Neural crest cell (in vitro differentiated cells): ENCODE measurements around the gene CPNE7. TPM values are rescaled to one million over a fixed set of nuclear protein-coding genes. Genes with fewer than 3 reads are reported as not detected.

Source experiments
- DNase-seq: peaks from one replicate; pipeline ENCODE4 v3.0.0; 2021; ENCODE audit warnings: low read depth, mixed read lengths, low spot score
- H3K27ac Mint-ChIP-seq: one replicate; pipeline ENCODE4 v1.8.0; 2021; ENCODE audit warnings: mild to moderate bottlenecking, mixed read lengths; ENCODE audit not compliant: unreplicated experiment
- H3K27me3 Mint-ChIP-seq: 2 replicates; pipeline ENCODE4 v1.8.0; 2021; ENCODE audit warnings: low read depth, mild to moderate bottlenecking, mixed read lengths
- H3K36me3 Mint-ChIP-seq: 2 replicates; pipeline ENCODE4 v1.8.0; 2021; ENCODE audit warnings: low read depth, mild to moderate bottlenecking, mixed read lengths
- H3K4me1 Mint-ChIP-seq: 2 replicates; pipeline ENCODE4 v1.8.0; 2021; ENCODE audit warnings: mixed read lengths
- H3K4me3 Mint-ChIP-seq: one replicate; pipeline ENCODE4 v1.8.0; 2021; ENCODE audit warnings: mild to moderate bottlenecking, mixed read lengths
- H3K9me3 Mint-ChIP-seq: 2 replicates; pipeline ENCODE4 v1.8.0; 2021; ENCODE audit warnings: mixed read lengths
- total RNA-seq: library from RNA; stranded (reverse); gene quantifications from 2 replicates; pipeline ENCODE4 v1.2.1, GENCODE V29; 2021
- TF ChIP-seq, protein P1 (sequence below): fragments of 200-600 bp; sonication (generic); conservative IDR thresholded peaks from 2 replicates; pipeline ENCODE4 v1.5.0; 2021; ENCODE audit warnings: antibody characterized with exemption, mild to moderate bottlenecking

CPNE7 gene
- total RNA-seq, 1 donor from 2014 or later: 2.7 TPM

DNA sequence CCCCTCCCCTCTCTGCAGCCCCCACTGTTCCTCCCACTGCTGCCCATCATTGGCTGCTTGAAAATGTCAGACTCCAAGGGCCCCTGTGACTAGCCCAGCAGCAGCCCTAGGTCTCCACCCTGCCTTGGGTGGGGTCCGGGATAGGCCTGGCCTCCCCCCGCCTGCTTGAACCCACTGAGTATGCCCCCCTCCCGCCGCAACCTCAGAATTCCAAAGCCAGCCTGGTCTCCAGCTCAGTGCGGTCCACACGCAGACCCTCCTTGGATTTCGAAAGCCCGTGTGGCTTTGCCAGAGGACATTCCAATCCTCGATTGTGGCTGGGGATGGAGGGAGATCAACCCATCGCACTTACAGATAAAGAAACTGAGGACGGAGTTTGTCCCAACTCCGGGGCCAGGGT is 44.3 kb downstream of the CPNE7 start:
- TF ChIP-seq, protein P1, sequence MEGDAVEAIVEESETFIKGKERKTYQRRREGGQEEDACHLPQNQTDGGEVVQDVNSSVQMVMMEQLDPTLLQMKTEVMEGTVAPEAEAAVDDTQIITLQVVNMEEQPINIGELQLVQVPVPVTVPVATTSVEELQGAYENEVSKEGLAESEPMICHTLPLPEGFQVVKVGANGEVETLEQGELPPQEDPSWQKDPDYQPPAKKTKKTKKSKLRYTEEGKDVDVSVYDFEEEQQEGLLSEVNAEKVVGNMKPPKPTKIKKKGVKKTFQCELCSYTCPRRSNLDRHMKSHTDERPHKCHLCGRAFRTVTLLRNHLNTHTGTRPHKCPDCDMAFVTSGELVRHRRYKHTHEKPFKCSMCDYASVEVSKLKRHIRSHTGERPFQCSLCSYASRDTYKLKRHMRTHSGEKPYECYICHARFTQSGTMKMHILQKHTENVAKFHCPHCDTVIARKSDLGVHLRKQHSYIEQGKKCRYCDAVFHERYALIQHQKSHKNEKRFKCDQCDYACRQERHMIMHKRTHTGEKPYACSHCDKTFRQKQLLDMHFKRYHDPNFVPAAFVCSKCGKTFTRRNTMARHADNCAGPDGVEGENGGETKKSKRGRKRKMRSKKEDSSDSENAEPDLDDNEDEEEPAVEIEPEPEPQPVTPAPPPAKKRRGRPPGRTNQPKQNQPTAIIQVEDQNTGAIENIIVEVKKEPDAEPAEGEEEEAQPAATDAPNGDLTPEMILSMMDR: no peak
- H3K27me3 Mint-ChIP-seq: peaks cover 9% of the 10 kb centered on the region
- no peak overlapping the region for H3K27ac Mint-ChIP-seq
- H3K36me3 Mint-ChIP-seq: no peaks in the 10 kb centered on the region
- no peak for DNase-seq
- peaks cover 24% of the 10 kb centered on the region for H3K4me1 Mint-ChIP-seq
- H3K4me3 Mint-ChIP-seq: no peak overlapping the region
- H3K9me3 Mint-ChIP-seq: no peaks in the 10 kb centered on the region

DNA sequence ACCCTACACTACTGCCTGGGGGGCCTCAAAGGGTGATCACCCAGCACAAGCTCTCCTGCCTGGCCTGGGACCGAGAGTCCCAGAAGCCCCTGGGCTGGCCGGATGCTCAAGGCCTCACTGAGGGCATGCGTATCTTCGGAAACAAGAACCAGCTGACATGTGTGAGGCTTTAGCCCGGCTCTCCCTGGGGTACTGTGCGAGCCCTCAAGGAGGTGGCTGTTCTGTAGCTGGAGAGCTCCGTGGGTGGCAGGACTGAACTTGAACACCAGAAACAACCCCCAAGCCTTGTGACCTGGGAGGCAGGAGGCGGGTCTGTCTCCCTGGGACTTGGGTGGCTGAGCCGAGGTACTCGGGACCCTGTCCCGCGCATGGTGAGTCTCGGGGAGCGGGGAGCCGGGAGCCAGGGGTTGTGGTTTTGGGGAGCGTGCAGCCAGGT is 44.9 kb downstream of the CPNE7 start:
- H3K27ac Mint-ChIP-seq: peak overlapping the region; percentile 12
- no peaks in the 10 kb centered on the region for H3K36me3 Mint-ChIP-seq
- H3K4me1 Mint-ChIP-seq: peaks cover 28% of the 10 kb centered on the region
- TF ChIP-seq, protein P1: no peak
- DNase-seq: no peak
- H3K4me3 Mint-ChIP-seq: no peak overlapping the region
- H3K27me3 Mint-ChIP-seq: peaks cover 9% of the 10 kb centered on the region
- no peaks in the 10 kb centered on the region for H3K9me3 Mint-ChIP-seq

DNA sequence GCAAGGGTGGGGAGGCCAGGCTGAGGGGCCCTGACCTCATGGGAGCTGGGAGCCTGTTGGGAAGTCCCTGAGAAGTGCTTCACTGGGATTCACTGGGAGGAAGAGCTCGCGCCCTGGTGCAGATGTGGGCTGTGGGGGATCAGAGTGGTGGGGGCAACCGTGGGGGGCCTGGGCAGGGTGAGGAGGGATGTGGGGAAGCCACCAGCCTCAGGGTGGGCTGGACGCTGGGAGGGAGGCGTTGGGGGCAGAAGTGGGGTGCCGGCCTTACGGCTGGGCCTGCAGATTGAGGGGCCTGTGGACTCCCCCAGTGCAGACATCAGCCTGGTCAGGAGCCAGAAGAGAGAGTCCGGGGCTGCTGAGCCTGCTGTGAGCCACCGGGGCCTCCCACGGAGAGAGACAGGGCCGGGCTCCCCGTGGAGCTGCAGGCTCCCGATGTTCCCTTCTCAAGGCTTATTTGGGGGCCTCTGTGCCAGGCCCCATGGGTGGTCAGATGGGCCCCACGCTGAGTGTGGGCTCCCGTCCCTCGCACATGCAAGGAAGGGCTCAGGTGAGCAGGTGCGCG is 45.7 kb downstream of the CPNE7 start:
- TF ChIP-seq, protein P1: no peak
- peaks cover 9% of the 10 kb centered on the region for H3K27me3 Mint-ChIP-seq
- H3K36me3 Mint-ChIP-seq: no peaks in the 10 kb centered on the region
- no peaks in the 10 kb centered on the region for H3K9me3 Mint-ChIP-seq
- H3K27ac Mint-ChIP-seq: no peak overlapping the region
- DNase-seq: no peak
- no peak overlapping the region for H3K4me3 Mint-ChIP-seq
- H3K4me1 Mint-ChIP-seq: peaks cover 28% of the 10 kb centered on the region

DNA sequence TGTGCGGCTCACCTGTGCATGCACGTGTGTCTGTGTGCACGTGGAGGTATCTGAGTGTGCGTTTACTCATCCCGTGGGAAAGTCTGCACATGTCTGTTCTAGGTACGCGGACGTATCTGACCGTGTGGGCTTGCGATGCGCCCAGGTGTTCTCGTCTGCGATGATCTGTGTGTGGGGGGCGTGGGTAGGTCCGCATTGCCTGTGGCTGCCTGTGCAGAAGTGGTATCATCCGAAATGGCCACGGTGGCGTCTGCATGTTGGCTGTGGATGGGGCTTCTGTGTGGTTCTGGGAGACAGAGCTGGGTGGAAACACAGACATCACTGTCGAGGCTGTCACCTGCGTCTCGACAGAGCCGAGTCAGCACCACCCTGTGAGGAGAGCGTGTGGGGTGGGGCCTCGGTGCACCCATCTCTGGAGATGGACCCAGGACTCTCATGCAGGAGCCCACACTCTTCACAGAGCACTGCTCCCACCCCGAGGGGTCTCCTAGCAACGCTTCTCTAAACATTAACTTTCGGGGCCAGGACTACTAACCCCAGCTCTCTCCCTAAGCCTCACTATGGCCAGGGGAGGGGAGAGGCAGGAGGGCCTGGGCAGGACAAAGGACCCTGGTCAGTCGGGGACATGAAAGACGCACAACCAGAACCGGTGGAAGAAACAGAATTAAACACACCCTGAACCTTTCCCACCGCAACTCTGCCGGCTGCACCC is 46.3 kb downstream of the CPNE7 start:
- TF ChIP-seq, protein P1: no peak
- Mint-ChIP-seq H3K27ac (no peak overlapping the region), H3K4me3 (no peak overlapping the region)

DNA sequence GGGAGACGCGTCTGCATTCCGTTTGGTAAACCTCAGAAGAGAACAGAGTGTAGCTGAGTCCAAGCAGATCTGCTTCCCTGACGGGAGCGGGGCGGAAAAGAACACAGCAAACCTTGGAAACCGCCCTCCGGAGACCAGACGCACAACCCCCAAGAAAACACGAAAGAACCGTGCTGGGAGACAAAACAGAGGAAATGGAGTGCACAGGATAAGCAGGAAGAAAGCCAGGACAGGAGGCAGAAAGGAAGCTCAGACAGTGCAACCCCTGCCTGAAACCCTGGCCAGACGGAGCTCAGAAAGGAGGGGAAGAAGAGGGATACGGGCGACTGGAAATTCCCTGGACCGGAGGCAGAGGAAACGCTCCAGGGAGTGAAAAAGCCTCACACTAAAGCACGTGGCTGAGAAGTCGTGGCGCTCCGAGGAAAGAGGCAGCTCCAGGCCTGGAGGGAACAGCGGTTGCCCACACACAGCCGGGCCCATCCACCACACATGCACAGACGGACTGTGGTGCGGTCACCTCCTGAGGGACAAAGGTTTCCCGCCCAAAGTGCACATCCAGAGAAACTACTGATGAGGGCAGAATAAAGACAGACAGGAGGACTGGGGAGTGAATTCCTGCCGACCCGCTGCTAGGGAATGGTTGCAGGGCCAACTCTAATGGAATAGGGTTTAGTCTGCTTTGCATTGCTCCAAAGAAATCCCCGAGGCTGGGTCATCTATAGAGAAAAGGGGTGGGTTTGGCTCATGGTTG is 48.1 kb downstream of the CPNE7 start:
- peak overlapping the region; percentile 89 for H3K27ac Mint-ChIP-seq
- H3K36me3 Mint-ChIP-seq: no peaks in the 10 kb centered on the region
- no peaks in the 10 kb centered on the region for H3K9me3 Mint-ChIP-seq
- TF ChIP-seq, protein P1: no peak
- peaks cover 28% of the 10 kb centered on the region for H3K4me1 Mint-ChIP-seq
- peaks cover 9% of the 10 kb centered on the region for H3K27me3 Mint-ChIP-seq
- no peak overlapping the region for H3K4me3 Mint-ChIP-seq
- DNase-seq: no peak

More for the DNA sequence above, 46.3 kb downstream of the CPNE7 start:
- DNase-seq: no peak
- peaks cover 28% of the 10 kb centered on the region for H3K4me1 Mint-ChIP-seq
- H3K27me3 Mint-ChIP-seq: peaks cover 9% of the 10 kb centered on the region
- no peaks in the 10 kb centered on the region for H3K36me3 Mint-ChIP-seq
- H3K9me3 Mint-ChIP-seq: no peaks in the 10 kb centered on the region
